GM23248 (cell line): Measurements from ENCODE around the gene ZC3H18.

Experiments
- EZH2 ChIP-seq: fragments of 200-600 bp; sonication (generic); IDR thresholded peaks from 2 replicates; pipeline ENCODE4 v1.6.1; 2018; ENCODE audit warnings: antibody characterized with exemption, mild to moderate bottlenecking; ENCODE audit not compliant: insufficient read depth, poor library complexity, severe bottlenecking
- EZH2phosphoT487 ChIP-seq: fragments of 200-600 bp; sonication (generic); IDR thresholded peaks from 2 replicates; pipeline ENCODE4 v1.6.1; 2018; ENCODE audit warnings: antibody characterized with exemption, moderate library complexity, mild to moderate bottlenecking, low read depth; ENCODE audit not compliant: insufficient read depth

DNA sequence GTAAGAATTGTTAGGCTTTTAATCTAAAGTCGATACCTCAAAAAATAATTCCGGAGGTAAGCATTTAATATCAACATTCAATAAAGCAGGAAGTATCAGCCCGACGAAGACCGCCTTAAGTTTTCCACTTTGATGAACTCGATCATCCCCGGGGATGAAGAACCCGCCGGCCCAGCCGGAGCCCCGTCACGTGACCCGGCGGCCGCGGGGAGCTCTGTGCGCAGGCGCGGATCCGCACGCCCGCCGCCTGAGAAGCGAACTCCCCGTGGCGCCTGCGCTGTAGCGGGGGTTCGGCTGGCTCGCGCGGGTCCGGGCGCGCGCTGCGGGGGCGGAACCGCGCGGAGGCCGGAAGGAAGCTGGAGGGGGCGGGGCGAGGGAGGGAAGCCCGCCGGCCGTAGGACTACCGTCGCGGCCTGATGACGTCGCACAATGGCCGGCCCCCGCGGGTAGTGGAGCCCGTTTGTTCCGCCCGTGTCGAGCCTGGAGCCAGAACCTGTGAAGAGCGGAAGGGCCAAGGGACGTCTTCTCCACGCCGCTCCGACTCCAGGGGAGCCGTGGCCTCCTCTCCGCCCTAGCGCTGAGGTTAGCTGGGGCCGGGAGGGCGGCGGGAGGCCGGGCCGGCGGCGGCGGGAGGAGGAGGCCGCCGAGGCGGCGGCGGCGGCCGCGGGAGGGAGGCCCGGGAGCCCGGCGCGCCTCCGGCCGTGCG is at the start of gene ZC3H18:
- TF ChIP-seq EZH2 (no peak), EZH2phosphoT487 (no peak)
